CD4-positive, alpha-beta T cell treated with Interleukin-10 for 1 hour (primary cell): Measurements from ENCODE around the gene RGPD6.
"Not testable (repeated sequence)": the region's sequence is repeated elsewhere in the genome, so short reads cannot be mapped to it uniquely, and the experiment has no call there.

Experiments used
- DNase-seq: peaks from one replicate; pipeline ENCODE4 v3.0.0-alpha.2; 2020

RGPD6 gene

GRCh38 chr2:110480084-110480483, 96.9 kb downstream of the RGPD6 start:
- not testable (repeated sequence) for DNase-seq

- DNase-seq = not testable (repeated sequence)
These were observed 99.7 kb downstream of the RGPD6 start for GRCh38 chr2:110477370-110477769.

GRCh38 chr2:110476952-110477351, 100.1 kb downstream of the RGPD6 start:
- DNase-seq = not testable (repeated sequence)

- not testable (repeated sequence) for DNase-seq
These were observed 101.2 kb downstream of the RGPD6 start for GRCh38 chr2:110475627-110476359.

- not testable (repeated sequence) for DNase-seq
These were observed 102.1 kb downstream of the RGPD6 start for GRCh38 chr2:110474898-110475297.

GRCh38 chr2:110473059-110473358, 104.0 kb downstream of the RGPD6 start:
- DNase-seq = not testable (repeated sequence)

GRCh38 chr2:110472171-110473058, 104.6 kb downstream of the RGPD6 start, which contains the start of gene LIMS4:
LIMS4 (minus strand) TSS chr2:110472816; CDS start chr2:110472778, 38 bp downstream.
- DNase-seq = not testable (repeated sequence)

- DNase-seq = not testable (repeated sequence)
These were observed 108.1 kb downstream of the RGPD6 start for GRCh38 chr2:110468921-110469320.

- not testable (repeated sequence) for DNase-seq
These were observed 111.7 kb downstream of the RGPD6 start for GRCh38 chr2:110465312-110465711.
